ENCODE data around the gene ANGPTL4. TPM values are rescaled to one million over a fixed set of nuclear protein-coding genes. Genes with fewer than 3 reads are reported as not detected.
"Not testable (repeated sequence)": the region's sequence is repeated elsewhere in the genome, so short reads cannot be mapped to it uniquely, and the experiment has no call there.

The ANGPTL4 gene
- polyA plus RNA-seq, 4 donors: 1.6 to 5.0 (median 2.4) TPM

- no peak for DNase-seq (ENCODE audit: low read depth in 4 of 4, low spot score in 3 of 4)
These were observed 5.0 kb upstream of the ANGPTL4 start for GRCh38 chr19:8358948-8359347.

DNA sequence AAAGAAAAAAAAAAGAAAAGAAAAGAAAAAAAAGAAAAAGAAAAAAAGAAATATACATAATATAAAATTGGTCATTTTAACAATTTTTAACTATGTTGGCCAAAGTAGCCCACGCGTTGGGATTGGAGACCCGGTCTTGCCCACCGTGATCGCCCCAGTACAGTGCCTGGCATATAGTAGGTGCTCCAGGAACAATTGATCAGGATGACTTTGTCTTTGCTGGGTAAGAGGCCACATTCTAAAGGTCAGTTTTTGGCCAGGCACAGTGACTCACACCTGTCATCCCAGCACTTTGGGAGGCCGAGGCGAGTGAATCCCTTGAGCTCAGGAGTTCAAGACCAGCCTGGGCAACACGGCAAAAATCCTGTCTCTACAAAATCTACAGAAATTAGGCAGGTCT lies 3.8 kb upstream of the ANGPTL4 start:
- no peak for DNase-seq (ENCODE audit: low read depth in 4 of 4, low spot score in 3 of 4)

DNA sequence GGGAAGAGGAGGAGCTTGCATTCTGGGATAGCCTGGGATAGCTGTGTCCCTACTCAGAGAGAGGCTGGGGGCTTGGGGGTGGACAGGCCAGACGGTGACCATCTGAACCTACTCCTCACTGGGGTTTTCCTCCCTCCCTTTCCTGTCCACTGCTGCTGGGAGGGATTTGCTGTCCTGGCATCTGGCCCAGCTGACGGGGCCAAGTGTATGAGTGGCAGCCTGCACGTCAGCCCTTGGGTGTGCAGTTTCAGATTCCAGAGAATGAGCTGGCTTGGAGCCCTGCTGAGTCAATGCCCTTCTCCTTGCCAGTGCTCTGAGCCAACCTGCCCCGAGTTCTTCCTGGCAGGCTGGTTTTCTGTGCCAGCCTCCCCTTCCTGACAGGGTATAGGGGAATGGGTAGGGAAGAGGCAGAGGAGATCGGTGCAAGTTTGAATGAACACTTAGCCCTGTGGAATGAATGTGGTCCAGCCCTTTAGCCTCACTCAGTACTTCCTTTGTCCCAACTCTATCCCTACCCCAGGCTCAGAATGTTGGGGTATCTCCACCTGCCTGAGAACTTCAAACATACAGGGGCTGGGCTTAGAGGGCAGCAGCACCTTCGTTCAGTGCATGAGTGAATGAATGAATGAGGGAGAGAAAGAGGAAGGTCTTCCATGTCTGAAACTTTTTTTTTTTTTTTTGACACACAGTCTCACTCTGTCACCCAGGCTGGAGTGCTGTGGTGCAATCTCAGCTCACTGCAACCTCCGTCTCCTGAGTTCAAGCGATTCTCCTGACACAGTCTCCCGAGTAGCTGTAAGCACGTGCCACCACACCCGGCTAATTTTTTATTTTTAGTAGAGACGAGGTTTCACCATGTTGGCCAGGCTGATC lies 1.8 kb upstream of the ANGPTL4 start:
- peak in 1 of 4 donors; percentile 73 for DNase-seq (ENCODE audit: low read depth in 4 of 4, low spot score in 3 of 4)

DNA sequence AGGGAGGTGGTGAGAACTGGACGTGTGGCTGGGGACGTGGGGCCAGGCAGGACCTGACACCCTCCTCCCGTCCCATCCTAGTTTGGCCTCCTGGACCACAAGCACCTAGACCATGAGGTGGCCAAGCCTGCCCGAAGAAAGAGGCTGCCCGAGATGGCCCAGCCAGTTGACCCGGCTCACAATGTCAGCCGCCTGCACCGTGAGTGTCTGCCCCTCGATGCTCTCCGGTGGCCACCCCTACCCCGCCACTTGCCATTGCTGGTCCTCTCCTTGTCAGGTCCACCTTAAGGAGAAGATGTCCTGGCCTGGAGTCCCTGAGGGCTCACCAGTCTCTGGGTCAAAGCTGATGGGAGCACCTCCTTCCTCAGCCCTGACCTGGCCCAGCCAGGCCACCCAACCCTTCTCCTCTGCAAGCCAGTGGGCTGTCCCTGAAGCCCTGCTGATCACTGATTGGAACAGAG lies 2.2 kb downstream of the ANGPTL4 start:
- DNase-seq (ENCODE audit: low read depth in 4 of 4, low spot score in 3 of 4): no peak

DNA sequence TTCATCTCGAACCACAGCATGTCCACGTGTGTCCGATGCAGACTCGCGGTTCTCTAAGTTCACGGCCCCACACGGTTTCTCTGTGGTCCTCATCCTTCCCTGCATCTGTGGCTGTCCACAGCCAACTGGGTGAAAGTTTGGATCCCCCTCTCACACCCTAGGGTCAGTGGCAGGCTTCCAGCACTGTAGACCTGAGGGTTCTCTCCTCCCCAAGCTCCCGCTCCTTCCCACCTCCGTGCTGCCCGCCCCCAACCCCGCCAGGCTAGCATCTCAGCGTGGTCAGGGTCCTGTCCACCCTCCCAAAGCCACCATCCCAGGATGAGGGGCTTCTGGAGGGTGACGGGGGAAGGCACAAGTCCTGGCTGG lies 3.0 kb downstream of the ANGPTL4 start:
- no peak for DNase-seq (ENCODE audit: low read depth in 4 of 4, low spot score in 3 of 4)

- peak in 3 of 4 donors; percentile 82 to 92 (median 87) for DNase-seq (ENCODE audit: low read depth in 4 of 4, low spot score in 3 of 4)
These were observed 3.5 kb downstream of the ANGPTL4 start for GRCh38 chr19:8367327-8368001.

DNA sequence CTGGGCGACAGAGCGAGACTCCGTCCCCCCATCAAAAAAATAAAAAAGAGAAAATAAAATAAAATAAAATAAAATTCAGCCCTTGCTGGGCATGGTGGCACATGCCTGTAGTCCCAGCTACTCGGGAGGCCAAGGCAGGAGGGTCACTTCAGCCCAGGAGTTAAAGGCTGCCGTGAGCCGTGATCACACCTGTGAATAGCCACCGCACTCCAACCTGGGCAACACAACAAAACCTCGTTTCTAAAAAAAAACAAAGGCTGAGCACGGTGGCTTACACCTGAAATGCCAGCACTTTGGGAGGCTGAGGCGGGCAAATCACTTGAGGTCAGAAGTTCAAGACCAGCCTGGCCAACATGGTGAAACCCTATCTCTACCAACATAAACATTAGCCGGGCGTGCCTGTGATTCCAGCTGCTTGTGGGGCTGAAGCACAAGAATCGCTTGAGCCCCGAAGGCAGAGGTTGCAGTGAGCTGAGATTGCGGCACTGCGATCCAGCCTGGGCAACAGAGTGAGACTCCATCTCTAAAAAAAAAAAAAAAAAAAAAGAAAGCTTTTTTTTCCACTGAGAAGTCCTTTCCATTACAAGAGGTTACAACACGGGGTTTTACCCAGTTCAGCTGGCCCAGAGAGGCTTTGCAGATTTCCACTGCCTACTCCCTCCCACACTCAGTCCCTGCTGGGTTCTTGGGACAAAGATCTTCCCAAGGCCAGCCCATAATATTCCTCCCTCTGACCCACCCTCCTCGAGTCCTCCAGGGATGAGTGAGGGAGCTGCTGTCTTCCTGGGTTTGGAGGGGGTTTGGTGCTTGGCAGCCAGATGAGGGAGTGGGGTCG lies 6.4 kb downstream of the ANGPTL4 start:
- DNase-seq (ENCODE audit: low read depth in 4 of 4, low spot score in 3 of 4): no peak

GRCh38 chr19:8371011-8371804 lies 7.3 kb downstream of the ANGPTL4 start:
- DNase-seq (ENCODE audit: low read depth in 4 of 4, low spot score in 3 of 4): no peak

- no peak for DNase-seq (ENCODE audit: low read depth in 4 of 4, low spot score in 3 of 4)
These were observed 10.2 kb downstream of the ANGPTL4 start for GRCh38 chr19:8373867-8374813.

DNA sequence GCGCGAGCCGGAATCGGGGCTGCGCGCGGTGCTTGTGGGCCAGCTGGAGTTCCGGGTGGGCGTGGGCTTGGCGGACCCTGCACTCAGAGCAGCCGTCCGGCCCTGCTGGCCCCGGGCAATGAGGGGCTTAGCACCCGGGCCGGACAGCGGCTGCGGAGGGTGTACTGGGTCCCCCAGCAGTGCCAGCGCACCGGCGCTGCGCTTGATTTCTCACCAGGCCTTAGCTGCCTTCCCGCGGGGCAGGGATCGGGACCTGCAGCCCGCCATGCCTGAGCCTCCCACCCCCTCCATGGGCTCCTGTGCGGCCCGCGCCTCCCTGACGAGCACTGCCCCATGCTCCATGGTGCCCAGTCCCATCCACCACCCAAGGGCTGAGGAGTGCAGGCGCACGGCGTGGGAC lies 11.8 kb downstream of the ANGPTL4 start:
- not testable (repeated sequence) for DNase-seq (ENCODE audit: low read depth in 4 of 4, low spot score in 3 of 4)

DNA sequence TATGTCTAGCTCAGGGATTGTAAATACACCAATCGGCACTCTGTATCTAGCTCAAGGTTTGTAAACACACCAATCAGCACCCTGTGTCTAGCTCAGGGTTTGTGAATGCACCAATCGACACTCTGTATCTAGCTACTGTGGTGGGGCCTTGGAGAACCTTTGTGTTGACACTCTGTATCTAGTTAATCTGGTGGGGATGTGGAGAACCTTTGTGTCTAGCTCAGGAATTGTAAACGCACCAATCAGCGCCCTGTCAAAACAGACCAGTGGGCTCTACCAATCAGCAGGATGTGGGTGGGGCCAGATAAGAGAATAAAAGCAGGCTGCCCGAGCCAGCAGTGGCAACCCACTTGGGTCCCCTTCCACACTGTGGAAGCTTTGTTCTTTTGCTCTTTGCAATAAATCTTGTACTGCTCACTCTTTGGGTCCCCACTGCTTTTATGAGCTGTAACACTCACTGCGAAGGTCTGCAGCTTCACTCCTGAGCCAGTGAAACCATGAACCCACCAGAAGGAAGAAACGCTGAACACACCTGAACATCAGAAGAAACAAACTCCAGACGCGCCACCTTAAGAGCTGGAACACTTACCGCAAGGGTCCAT lies 12.5 kb downstream of the ANGPTL4 start:
- DNase-seq (ENCODE audit: low read depth in 4 of 4, low spot score in 3 of 4): not testable (repeated sequence)

GRCh38 chr19:8377598-8377997 lies 13.6 kb downstream of the ANGPTL4 start:
- DNase-seq (ENCODE audit: low read depth in 4 of 4, low spot score in 3 of 4): no peak

- not testable (repeated sequence) for DNase-seq (ENCODE audit: low read depth in 4 of 4, low spot score in 3 of 4)
These were observed 15.4 kb downstream of the ANGPTL4 start for GRCh38 chr19:8379156-8379891.

- DNase-seq (ENCODE audit: low read depth in 4 of 4, low spot score in 3 of 4): not testable (repeated sequence)
These were observed 20.6 kb downstream of the ANGPTL4 start for GRCh38 chr19:8384569-8384968.

DNA sequence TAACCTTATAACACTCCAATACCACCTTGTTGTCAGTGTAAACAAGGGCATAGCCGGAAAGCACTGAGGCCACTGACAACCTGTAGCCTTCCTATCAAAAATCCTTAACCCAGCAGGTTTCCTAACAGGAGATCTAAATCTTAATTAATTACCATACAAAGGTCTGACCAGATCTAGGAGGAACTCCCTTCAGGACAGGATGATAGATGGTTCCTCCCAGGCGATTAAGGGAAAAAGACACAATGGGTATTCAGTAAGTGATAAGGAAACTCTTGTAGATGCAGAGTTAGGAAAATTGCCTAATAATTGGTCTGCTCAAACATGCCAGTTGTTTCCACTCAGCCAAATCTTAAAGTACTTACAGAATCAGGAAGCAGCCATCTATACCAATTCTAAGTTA lies 21.1 kb downstream of the ANGPTL4 start:
- DNase-seq (ENCODE audit: low read depth in 4 of 4, low spot score in 3 of 4): not testable (repeated sequence)

GRCh38 chr19:8385566-8385965 lies 21.6 kb downstream of the ANGPTL4 start:
- not testable (repeated sequence) for DNase-seq (ENCODE audit: low read depth in 4 of 4, low spot score in 3 of 4)

GRCh38 chr19:8386419-8386818 lies 22.5 kb downstream of the ANGPTL4 start:
- not testable (repeated sequence) for DNase-seq (ENCODE audit: low read depth in 4 of 4, low spot score in 3 of 4)

DNA sequence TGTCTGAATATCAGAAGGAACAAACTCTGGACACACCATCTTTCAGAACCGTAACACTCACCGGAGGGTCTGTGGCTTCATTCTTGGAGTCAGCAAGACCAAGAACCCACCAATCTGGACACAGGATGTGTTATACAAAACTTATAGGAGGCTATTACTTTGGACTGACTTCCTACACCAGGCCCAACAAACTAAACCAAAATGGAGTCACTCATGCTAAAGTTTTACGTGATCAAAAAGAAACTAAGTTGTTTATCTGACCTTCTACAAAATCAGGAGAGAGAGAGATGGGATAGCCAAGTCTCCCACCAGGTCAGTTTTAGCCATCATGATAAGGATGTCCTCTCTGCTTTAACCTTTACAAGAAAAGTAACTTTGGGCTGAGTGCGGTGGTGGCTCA lies 23.0 kb downstream of the ANGPTL4 start:
- DNase-seq (ENCODE audit: low read depth in 4 of 4, low spot score in 3 of 4): no peak
